ENCODE results near the gene LIN52. TPM values are rescaled to one million over a fixed set of nuclear protein-coding genes. Genes with fewer than 3 reads are reported as not detected.

The LIN52 gene
- total and polyA plus RNA-seq, 2 of the 13 experiments (the other 11 are each of a cell fraction or from before 2014, with no cell fraction given) = 11.4 to 23.3 TPM

- TF ChIP-seq, protein P1, sequence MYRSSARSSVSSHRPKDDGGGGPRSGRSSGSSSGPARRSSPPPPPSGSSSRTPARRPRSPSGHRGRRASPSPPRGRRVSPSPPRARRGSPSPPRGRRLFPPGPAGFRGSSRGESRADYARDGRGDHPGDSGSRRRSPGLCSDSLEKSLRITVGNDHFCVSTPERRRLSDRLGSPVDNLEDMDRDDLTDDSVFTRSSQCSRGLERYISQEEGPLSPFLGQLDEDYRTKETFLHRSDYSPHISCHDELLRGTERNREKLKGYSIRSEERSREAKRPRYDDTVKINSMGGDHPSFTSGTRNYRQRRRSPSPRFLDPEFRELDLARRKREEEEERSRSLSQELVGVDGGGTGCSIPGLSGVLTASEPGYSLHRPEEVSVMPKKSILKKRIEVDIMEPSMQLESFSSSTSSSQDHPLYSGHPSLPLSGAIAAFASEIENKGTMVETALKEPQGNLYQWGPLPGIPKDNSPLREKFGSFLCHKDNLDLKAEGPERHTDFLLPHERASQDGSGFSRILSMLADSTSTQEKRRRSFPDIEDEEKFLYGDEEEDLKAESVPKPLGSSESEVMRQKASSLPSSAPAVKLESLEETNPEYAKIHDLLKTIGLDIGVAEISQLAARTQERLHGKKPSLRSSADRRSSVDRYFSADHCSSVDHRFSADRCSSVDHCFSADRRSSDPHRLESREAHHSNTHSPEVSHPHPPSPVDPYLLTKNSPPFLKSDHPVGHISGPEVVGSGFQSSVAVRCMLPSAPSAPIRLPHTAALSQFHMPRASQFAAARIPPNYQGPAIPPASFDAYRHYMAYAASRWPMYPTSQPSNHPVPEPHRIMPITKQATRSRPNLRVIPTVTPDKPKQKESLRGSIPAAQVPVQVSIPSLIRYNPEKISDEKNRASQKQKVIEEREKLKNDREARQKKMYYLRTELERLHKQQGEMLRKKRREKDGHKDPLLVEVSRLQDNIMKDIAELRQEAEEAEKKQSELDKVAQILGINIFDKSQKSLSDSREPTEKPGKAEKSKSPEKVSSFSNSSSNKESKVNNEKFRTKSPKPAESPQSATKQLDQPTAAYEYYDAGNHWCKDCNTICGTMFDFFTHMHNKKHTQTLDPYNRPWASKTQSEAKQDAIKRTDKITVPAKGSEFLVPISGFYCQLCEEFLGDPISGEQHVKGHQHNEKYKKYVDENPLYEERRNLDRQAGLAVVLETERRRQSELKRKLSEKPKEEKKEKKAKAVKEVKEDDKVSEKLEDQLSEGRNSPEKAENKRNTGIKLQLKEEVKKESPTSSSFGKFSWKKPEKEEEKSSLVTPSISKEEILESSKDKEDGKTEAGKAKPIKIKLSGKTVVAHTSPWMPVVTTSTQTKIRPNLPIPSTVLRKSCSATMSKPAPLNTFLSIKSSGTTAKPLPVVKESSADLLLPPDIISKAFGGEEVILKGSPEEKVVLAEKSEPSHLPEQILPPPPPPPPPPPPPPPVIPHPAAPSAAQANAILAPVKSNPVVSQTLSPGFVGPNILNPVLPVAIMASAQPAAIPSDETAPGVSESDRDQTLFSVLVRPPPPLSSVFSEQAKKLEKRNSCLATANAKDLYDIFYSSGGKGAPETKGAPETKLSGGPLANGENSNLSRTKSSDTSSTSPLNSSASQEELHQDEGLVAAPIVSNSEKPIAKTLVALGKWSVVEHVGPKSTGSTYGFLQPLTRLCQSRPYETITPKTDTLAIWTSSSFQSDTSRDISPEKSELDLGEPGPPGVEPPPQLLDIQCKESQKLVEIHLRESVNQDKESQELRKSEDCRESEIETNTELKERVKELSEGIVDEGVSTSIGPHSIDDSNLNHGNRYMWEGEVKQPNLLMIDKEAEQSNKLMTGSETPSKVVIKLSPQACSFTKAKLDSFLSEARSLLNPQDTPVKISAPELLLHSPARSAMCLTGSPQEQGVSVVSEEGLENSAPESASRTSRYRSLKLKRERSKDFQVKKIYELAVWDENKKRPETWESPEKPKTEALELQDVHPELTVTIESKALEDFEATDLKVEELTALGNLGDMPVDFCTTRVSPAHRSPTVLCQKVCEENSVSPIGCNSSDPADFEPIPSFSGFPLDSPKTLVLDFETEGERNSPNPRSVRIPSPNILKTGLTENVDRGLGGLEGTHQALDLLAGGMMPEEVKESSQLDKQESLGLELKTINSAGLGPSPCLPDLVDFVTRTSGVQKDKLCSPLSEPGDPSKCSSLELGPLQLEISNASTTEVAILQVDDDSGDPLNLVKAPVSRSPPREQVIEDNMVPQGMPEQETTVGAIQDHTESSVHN (CRISPR knock-in tag; IDR thresholded peaks at IDR 0.05) = no peak
- TF ChIP-seq HOXA7 (CRISPR knock-in tag; IDR thresholded peaks at IDR 0.05) (no peak), U2AF1 (optimal IDR thresholded peaks at IDR 0.05; ENCODE audit: low read depth, low read length) (peak; percentile 59), ARID5B (CRISPR knock-in tag; IDR thresholded peaks at IDR 0.05) (0 out of 2 replicates have a peak, but pooled peaks have one; percentile 10), CBX5 (CRISPR knock-in tag; IDR thresholded peaks at IDR 0.05; ENCODE audit: borderline replicate concordance) (no peak)
Observed at GRCh38 chr14:74217672-74218448, 133.1 kb downstream of the LIN52 start (continued).

Measured in HepG2 (cell line).